Measurements from ENCODE around the gene OR7A5. TPM values are rescaled to one million over a fixed set of nuclear protein-coding genes. Genes with fewer than 3 reads are reported as not detected.
"Not testable (repeated sequence)": the region's sequence is repeated elsewhere in the genome, so short reads cannot be mapped to it uniquely, and the experiment has no call there.

The OR7A5 gene
- total and polyA plus RNA-seq, 2 experiments from 2014 or later: not detected

- in situ Hi-C loops (cut with MboI): no loop called here
- no peaks in the 10 kb centered on the region for H3K9me2 ChIP-seq (ENCODE audit: insufficient read depth)
- no peaks in the 10 kb centered on the region for H3K36me3 ChIP-seq (ENCODE audit: low read depth)
- H3K4me3 ChIP-seq: no peak overlapping the region
- no peak for DNase-seq
- H3K27me3 ChIP-seq (replicated peaks; ENCODE audit: insufficient read depth): no peaks in the 10 kb centered on the region; the same call in 1 of the 2 replicates
- H3K79me2 ChIP-seq (ENCODE audit: insufficient read depth): no peaks in the 10 kb centered on the region
- H3K9ac ChIP-seq: no peak overlapping the region
- no peak overlapping the region for H3K4me2 ChIP-seq (ENCODE audit: unreplicated experiment)
- no peak overlapping the region for H2AFZ ChIP-seq
- 9 to 11% methylated on average over 5 of the region's 5 CpGs for WGBS, 2 experiments (ENCODE audit: low coverage in 1 of 2, low lambda C conversion rate in 2 of 2, missing lambda C conversion rate in 2 of 2)
- TF ChIP-seq EZH2 (IDR thresholded peaks at IDR 0.05; ENCODE audit: insufficient read depth, poor library complexity, severe bottlenecking): no peak
- no peak for TF ChIP-seq EZH2phosphoT487 (IDR thresholded peaks at IDR 0.05; ENCODE audit: insufficient read depth, low read depth)
- H3K9me3 ChIP-seq (ENCODE audit: low read depth): no peaks in the 10 kb centered on the region
- H4K20me1 ChIP-seq (ENCODE audit: insufficient read depth): no peaks in the 10 kb centered on the region
- H3K4me1 ChIP-seq (ENCODE audit: insufficient read depth): no peaks in the 10 kb centered on the region
- H3F3A ChIP-seq (ENCODE audit: insufficient read depth): no peaks in the 10 kb centered on the region
- H3K27ac ChIP-seq: no peak overlapping the region
Observed at GRCh38 chr19:14779151-14779550, 55.8 kb downstream of the OR7A5 start.

- H3K4me2 ChIP-seq (ENCODE audit: unreplicated experiment); DNase-seq; H3K27ac ChIP-seq; H3F3A ChIP-seq (ENCODE audit: insufficient read depth); H3K9me2 ChIP-seq (ENCODE audit: insufficient read depth); in situ Hi-C loops (cut with MboI); H3K4me1 ChIP-seq (ENCODE audit: insufficient read depth); H3K36me3 ChIP-seq (ENCODE audit: low read depth); H3K79me2 ChIP-seq (ENCODE audit: insufficient read depth); H3K9ac ChIP-seq; H2AFZ ChIP-seq; H4K20me1 ChIP-seq (ENCODE audit: insufficient read depth); H3K27me3 ChIP-seq (replicated peaks; ENCODE audit: insufficient read depth); H3K4me3 ChIP-seq; H3K9me3 ChIP-seq (ENCODE audit: low read depth): not testable (repeated sequence)
- WGBS, 2 experiments (ENCODE audit: low coverage in 1 of 2, low lambda C conversion rate in 2 of 2, missing lambda C conversion rate in 2 of 2): 44 to 47% methylated on average over 12 of the region's 12 CpGs
Observed at GRCh38 chr19:14778110-14778845, 56.7 kb downstream of the OR7A5 start, which contains the start of gene ADGRE2. Gene ADGRE2 (minus strand): TSS chr19:14778560. CDS start chr19:14776756, 1,804 bp downstream.

GRCh38 chr19:14777645-14778044 is 57.3 kb downstream of the OR7A5 start:
- H3K36me3 ChIP-seq (ENCODE audit: low read depth); H3K4me1 ChIP-seq (ENCODE audit: insufficient read depth); H3F3A ChIP-seq (ENCODE audit: insufficient read depth); H3K9ac ChIP-seq; H3K27me3 ChIP-seq (replicated peaks; ENCODE audit: insufficient read depth); H3K9me3 ChIP-seq (ENCODE audit: low read depth); H3K4me2 ChIP-seq (ENCODE audit: unreplicated experiment); H4K20me1 ChIP-seq (ENCODE audit: insufficient read depth); H3K9me2 ChIP-seq (ENCODE audit: insufficient read depth); DNase-seq; H3K4me3 ChIP-seq; in situ Hi-C loops (cut with MboI); H3K79me2 ChIP-seq (ENCODE audit: insufficient read depth); H2AFZ ChIP-seq; H3K27ac ChIP-seq: not testable (repeated sequence)
- 42 to 54% methylated on average over 4 of the region's 4 CpGs for WGBS, 2 experiments (ENCODE audit: low coverage in 1 of 2, low lambda C conversion rate in 2 of 2, missing lambda C conversion rate in 2 of 2)

Small RNAs within 50 kb of the gene (small RNA-seq; reads per million reads assigned to genes)
- gene AC005255.1 (ENCODE audit: low read depth, low replicate concordance): not detected

Other genes with a start within 250 kb of the OR7A5 start
- gene ADGRE3, start 160.3 kb downstream of the OR7A5 start, total RNA-seq (2014; rRNA removed; shearing (Covaris generic)): not detected in 2 replicates
- not detected in 2 replicates for gene ADGRE3, start 160.3 kb downstream of the OR7A5 start, polyA plus RNA-seq (2016; fragmentation: Nextera tagmentation; extraction: Ambion mirVana)
- 20.4 and 26.3 TPM in 2 replicates for gene ZNF333, start 145.1 kb downstream of the OR7A5 start, total RNA-seq (2014; rRNA removed; shearing (Covaris generic))
- 10.2 and 10.4 TPM in 2 replicates for gene ZNF333, start 145.1 kb downstream of the OR7A5 start, polyA plus RNA-seq (2016; fragmentation: Nextera tagmentation; extraction: Ambion mirVana)
- gene ADGRE2, start 56.6 kb downstream of the OR7A5 start, total RNA-seq (2014; rRNA removed; shearing (Covaris generic)): not detected in 2 replicates
- 0.05 and 0.28 TPM in 2 replicates for gene ADGRE2, start 56.6 kb downstream of the OR7A5 start, polyA plus RNA-seq (2016; fragmentation: Nextera tagmentation; extraction: Ambion mirVana)
- not detected in 2 replicates for gene OR7C1, start within 50 bp of the OR7A5 start, total RNA-seq (2014; rRNA removed; shearing (Covaris generic))
- gene OR7C1, start within 50 bp of the OR7A5 start, polyA plus RNA-seq (2016; fragmentation: Nextera tagmentation; extraction: Ambion mirVana): not detected in 2 replicates
- gene OR7A10, start 13.7 kb upstream of the OR7A5 start, total RNA-seq (2014; rRNA removed; shearing (Covaris generic)): not detected in 2 replicates
- not detected in 2 replicates for gene OR7A10, start 13.7 kb upstream of the OR7A5 start, polyA plus RNA-seq (2016; fragmentation: Nextera tagmentation; extraction: Ambion mirVana)
- not detected in 2 replicates for gene OR7A17, start 50.9 kb upstream of the OR7A5 start, total RNA-seq (2014; rRNA removed; shearing (Covaris generic))
- not detected in 2 replicates for gene OR7A17, start 50.9 kb upstream of the OR7A5 start, polyA plus RNA-seq (2016; fragmentation: Nextera tagmentation; extraction: Ambion mirVana)
- gene OR7C2, start 106.3 kb upstream of the OR7A5 start, total RNA-seq (2014; rRNA removed; shearing (Covaris generic)): not detected in 2 replicates
- not detected in 2 replicates for gene OR7C2, start 106.3 kb upstream of the OR7A5 start, polyA plus RNA-seq (2016; fragmentation: Nextera tagmentation; extraction: Ambion mirVana)
- gene SLC1A6, start 144.7 kb upstream of the OR7A5 start, total RNA-seq (2014; rRNA removed; shearing (Covaris generic)): not detected in 2 replicates
- not detected in 2 replicates for gene SLC1A6, start 144.7 kb upstream of the OR7A5 start, polyA plus RNA-seq (2016; fragmentation: Nextera tagmentation; extraction: Ambion mirVana)
- gene CASP14, start 214.3 kb upstream of the OR7A5 start, total RNA-seq (2014; rRNA removed; shearing (Covaris generic)): not detected in 2 replicates
- not detected in 2 replicates for gene CASP14, start 214.3 kb upstream of the OR7A5 start, polyA plus RNA-seq (2016; fragmentation: Nextera tagmentation; extraction: Ambion mirVana)
- gene OR1I1, start 247.0 kb upstream of the OR7A5 start, total RNA-seq (2014; rRNA removed; shearing (Covaris generic)): not detected in 2 replicates
- not detected in 2 replicates for gene OR1I1, start 247.0 kb upstream of the OR7A5 start, polyA plus RNA-seq (2016; fragmentation: Nextera tagmentation; extraction: Ambion mirVana)

All from GM23248 (cell line).